Measurements from ENCODE around the gene GNB1. TPM values are rescaled to one million over a fixed set of nuclear protein-coding genes. Genes with fewer than 3 reads are reported as not detected.

The GNB1 gene
- total RNA-seq, 3 donors from 2014 or later (not counting 1 experiment from before 2014, with no cell fraction given): 285 to 304 (median 289) TPM

- 87% methylated on average over 24 of the region's 24 CpGs for WGBS (ENCODE audit: insufficient coverage)
- no peaks in the 10 kb centered on the region for H3K27me3 ChIP-seq (ENCODE audit: control insufficient read depth, insufficient read depth, low read length)
- Mint-ChIP-seq H3K27me3 (ENCODE audit: low read depth in 2 of 2) (peaks cover 0 to 6% of the 10 kb centered on the region in 2 donors), H3K36me3 (no peaks in the 10 kb centered on the region), H3K9me3 (no peaks in the 10 kb centered on the region), H3K27ac (no peak overlapping the region), H3K4me3 (no peak overlapping the region), H3K4me1 (peaks cover 0 to 1% of the 10 kb centered on the region in 2 donors)
- H3K9me3 ChIP-seq (ENCODE audit: control insufficient read depth, insufficient read depth, low read length): no peaks in the 10 kb centered on the region
- intact Hi-C loops (cut with micrococcal nuclease): no loop called here
- DNase-seq: no peak
- no peak for TF ChIP-seq CTCF (IDR thresholded peaks at IDR 0.05)
- H3K4me1 ChIP-seq (ENCODE audit: control insufficient read depth, insufficient read depth, low read length): peaks cover 3% of the 10 kb centered on the region
- H3K27ac ChIP-seq (ENCODE audit: low read length): no peak overlapping the region
- no peaks in the 10 kb centered on the region for H3K36me3 ChIP-seq (ENCODE audit: control insufficient read depth, insufficient read depth, low read length)
- H3K4me3 ChIP-seq (ENCODE audit: low read length): no peak overlapping the region
- ATAC-seq: peak in 1 of 3 donors; percentile 26
These were observed 47.9 kb upstream of the GNB1 start for GRCh38 chr1:1938613-1939295.

- H3K36me3 ChIP-seq (ENCODE audit: control insufficient read depth, insufficient read depth, low read length): no peaks in the 10 kb centered on the region
- no peaks in the 10 kb centered on the region for H3K4me1 ChIP-seq (ENCODE audit: control insufficient read depth, insufficient read depth, low read length)
- ATAC-seq (peak in 1 of 3 donors; percentile 12), DNase-seq (no peak)
- WGBS (ENCODE audit: insufficient coverage): 74% methylated on average over 6 of the region's 6 CpGs
- H3K27ac Mint-ChIP-seq: no peak overlapping the region
- no peaks in the 10 kb centered on the region for H3K27me3 ChIP-seq (ENCODE audit: control insufficient read depth, insufficient read depth, low read length)
- intact Hi-C loops (cut with micrococcal nuclease): no loop called here
- H3K9me3 ChIP-seq (ENCODE audit: control insufficient read depth, insufficient read depth, low read length): no peaks in the 10 kb centered on the region
- no peaks in the 10 kb centered on the region for H3K36me3 Mint-ChIP-seq
- H3K4me3 ChIP-seq (ENCODE audit: low read length): no peak overlapping the region
- H3K9me3 Mint-ChIP-seq: no peaks in the 10 kb centered on the region
- no peak for TF ChIP-seq CTCF (IDR thresholded peaks at IDR 0.05)
- no peak overlapping the region for H3K27ac ChIP-seq (ENCODE audit: low read length)
- H3K27me3 Mint-ChIP-seq (ENCODE audit: low read depth in 2 of 2): peaks cover 0 to 6% of the 10 kb centered on the region in 2 donors
- H3K4me3 Mint-ChIP-seq: no peak overlapping the region
- no peaks in the 10 kb centered on the region for H3K4me1 Mint-ChIP-seq
These were observed 47.3 kb upstream of the GNB1 start for GRCh38 chr1:1938276-1938573.

- no peak for TF ChIP-seq CTCF (IDR thresholded peaks at IDR 0.05)
- H3K36me3 ChIP-seq (ENCODE audit: control insufficient read depth, insufficient read depth, low read length): no peaks in the 10 kb centered on the region
- 82% methylated on average over 16 of the region's 16 CpGs for WGBS (ENCODE audit: insufficient coverage)
- Mint-ChIP-seq H3K4me3 (no peak overlapping the region), H3K9me3 (no peaks in the 10 kb centered on the region), H3K36me3 (no peaks in the 10 kb centered on the region), H3K27me3 (ENCODE audit: low read depth in 2 of 2) (peaks cover 0 to 6% of the 10 kb centered on the region in 2 donors), H3K4me1 (no peaks in the 10 kb centered on the region), H3K27ac (no peak overlapping the region)
- H3K9me3 ChIP-seq (ENCODE audit: control insufficient read depth, insufficient read depth, low read length): no peaks in the 10 kb centered on the region
- DNase-seq (no peak), ATAC-seq (peak in 1 of 3 donors; percentile 15)
- intact Hi-C loops (cut with micrococcal nuclease): no loop called here
- no peaks in the 10 kb centered on the region for H3K27me3 ChIP-seq (ENCODE audit: control insufficient read depth, insufficient read depth, low read length)
- H3K27ac ChIP-seq (ENCODE audit: low read length): no peak overlapping the region
- H3K4me3 ChIP-seq (ENCODE audit: low read length): no peak overlapping the region
- no peaks in the 10 kb centered on the region for H3K4me1 ChIP-seq (ENCODE audit: control insufficient read depth, insufficient read depth, low read length)
These were observed 46.8 kb upstream of the GNB1 start for GRCh38 chr1:1937549-1938275.

All from natural killer cell (primary cell).